Upper lobe of left lung (tissue), 4 donors: ENCODE results near the gene SMARCD2.
"Not testable (repeated sequence)": the region's sequence is repeated elsewhere in the genome, so short reads cannot be mapped to it uniquely, and the experiment has no call there.

Experiments used
- CTCF ChIP-seq, 6 experiments: fragments of 450-650 bp in 4 of 6; fragments of 200-600 bp in 2 of 6; sonication (generic) in 2 of 6; IDR thresholded peaks; one replicate each; pipeline ENCODE4 v1.5.1; 2016 to 2019; ENCODE audit warnings: antibody characterized with exemption in 6 of 6
- EP300 ChIP-seq, 4 donors: sonication (generic); formaldehyde crosslinking; IDR thresholded peaks; one replicate each; pipeline ENCODE4 v1.5.1; 2017; ENCODE audit warnings: antibody characterized with exemption in 4 of 4, control low read depth in 2 of 4
- POLR2A ChIP-seq, 4 donors: fragments of 450-650 bp; IDR thresholded peaks; one replicate each; pipeline ENCODE4 v1.5.1; 2016 to 2017; ENCODE audit warnings: antibody characterized with exemption in 4 of 4, mild to moderate bottlenecking in 2 of 4

- not testable (repeated sequence) for TF ChIP-seq CTCF, POLR2A, EP300 (IDR thresholded peaks at IDR 0.05)
Observed at GRCh38 chr17:63874061-63874626, 31.7 kb upstream of the SMARCD2 start.
